H1 (cell line): ENCODE measurements around the gene TSPEAR. TPM values are rescaled to one million over a fixed set of nuclear protein-coding genes. Genes with fewer than 3 reads are reported as not detected.

ENCODE experiments used
- EGR1 ChIP-seq: IDR thresholded peaks from 2 replicates; pipeline ENCODE4 v1.6.1; 2011; ENCODE audit warnings: low read depth, low read length, borderline replicate concordance
- GABPA ChIP-seq: IDR thresholded peaks from 2 replicates; pipeline ENCODE4 v1.6.1; 2011; ENCODE audit warnings: mild to moderate bottlenecking, low read length, moderate library complexity, borderline replicate concordance; ENCODE audit not compliant: insufficient read depth
- KDM5A ChIP-seq: fragments of 200-600 bp; IDR thresholded peaks from 2 replicates; pipeline ENCODE4 v1.7.1; 2012; ENCODE audit warnings: mild to moderate bottlenecking, low read length, inconsistent platforms, mixed read lengths
- MAFK ChIP-seq: IDR thresholded peaks from 2 replicates; pipeline ENCODE4 v1.6.1; 2012; ENCODE audit warnings: low read depth, mild to moderate bottlenecking, improper control_type of control experiment, low read length
- PHF8 ChIP-seq: fragments of 200-600 bp; sonication (generic); conservative IDR thresholded peaks from 2 replicates; pipeline ENCODE4 v1.7.1; 2012; ENCODE audit warnings: low read depth, mild to moderate bottlenecking, inconsistent platforms, low read length, moderate library complexity
- POLR2A ChIP-seq, 2 experiments: IDR thresholded peaks; 1 replicate in 1 of 2; 2 replicates in 1 of 2; pipeline ENCODE4 v1.6.1; 2011; ENCODE audit warnings: low read depth in 2 of 2, low read length in 2 of 2, mild to moderate bottlenecking in 2 of 2; ENCODE audit errors: control extremely low read depth in 1 of 2
- SIN3A ChIP-seq, 2 experiments: IDR thresholded peaks in 1 of 2; conservative IDR thresholded peaks in 1 of 2; 2 replicates each; pipeline ENCODE4 v1.6.1; 2011 to 2012; ENCODE audit warnings: low read length in 2 of 2, improper control_type of control experiment in 1 of 2, low read depth in 1 of 2, mild to moderate bottlenecking in 1 of 2
- SP2 ChIP-seq: IDR thresholded peaks from 2 replicates; pipeline ENCODE4 v1.6.1; 2012; ENCODE audit warnings: mild to moderate bottlenecking, low read length, inconsistent platforms
- SUZ12 ChIP-seq: fragments of 200-600 bp; sonication (generic); IDR thresholded peaks from 2 replicates; pipeline ENCODE4 v1.6.1; 2012; ENCODE audit warnings: mild to moderate bottlenecking, inconsistent platforms, low read length, moderate library complexity, mixed read lengths
- TAF1 ChIP-seq: IDR thresholded peaks from 2 replicates; pipeline ENCODE4 v1.6.1; 2011; ENCODE audit warnings: mild to moderate bottlenecking, low read depth, low read length
- polyA plus RNA-seq, 7 experiments: library from polyadenylated mRNA; depleted of rRNA in 3 of 7; stranded (reverse) in 5 of 7; unstranded in 2 of 7; fragments of >200 nt in 5 of 7; fragments of 200-250 nt in 2 of 7; gene quantifications; 1 replicate in 5 of 7; 2 replicates in 1 of 7; 4 replicates in 1 of 7; pipeline versions ENCODE4 v1.2.1 to v1.2.3, GENCODE V29; 2011 to 2013; ENCODE audit warnings: missing spikeins in 2 of 7, mixed read lengths in 2 of 7
- total RNA-seq: library from RNA; stranded (reverse); fragmentation: NEBNext Ultra II Directional; extraction: Animal tissue kit (Norgen Biotek cat#: 25700); gene quantifications from 2 replicates; pipeline ENCODE4 v1.2.1, GENCODE V29; 2021
- TF ChIP-seq, protein P1 (sequence below): fragments of 300-600 bp; sonication (generic); IDR thresholded peaks from 2 replicates; pipeline ENCODE4 v1.7.1; 2012; ENCODE audit warnings: low read length, moderate library complexity, mild to moderate bottlenecking, inconsistent platforms; ENCODE audit not compliant: insufficient replicate concordance
- TF ChIP-seq, protein P2 (sequence below): IDR thresholded peaks from 2 replicates; pipeline ENCODE4 v1.6.1; 2011; ENCODE audit warnings: low read depth, mild to moderate bottlenecking, low read length; ENCODE audit not compliant: insufficient read depth

The TSPEAR gene
- total and polyA plus RNA-seq, 2 of the 8 experiments (the other 6 are each of a cell fraction or from before 2014, with no cell fraction given), result 0.58 to 0.89 TPM

DNA sequence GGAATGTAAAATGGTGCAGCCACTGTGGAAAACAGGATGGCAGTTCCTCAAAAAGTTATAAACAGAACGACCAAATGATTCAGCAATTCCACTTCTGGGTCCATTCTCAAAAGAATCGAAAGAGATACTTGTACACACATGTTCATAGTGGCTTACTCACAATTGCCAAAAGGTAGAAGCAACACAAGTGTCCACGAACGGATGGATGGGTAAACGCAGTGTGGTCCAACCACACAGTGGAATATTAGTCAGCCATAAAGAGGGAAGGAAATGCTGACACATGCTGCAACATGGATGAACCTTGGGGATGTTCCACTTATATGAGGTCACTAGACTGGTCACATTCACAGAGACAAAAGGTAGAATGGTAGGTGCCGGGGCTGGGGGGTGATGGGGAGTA lies 176.7 kb downstream of the TSPEAR start (continued):
- TF ChIP-seq, protein P1, sequence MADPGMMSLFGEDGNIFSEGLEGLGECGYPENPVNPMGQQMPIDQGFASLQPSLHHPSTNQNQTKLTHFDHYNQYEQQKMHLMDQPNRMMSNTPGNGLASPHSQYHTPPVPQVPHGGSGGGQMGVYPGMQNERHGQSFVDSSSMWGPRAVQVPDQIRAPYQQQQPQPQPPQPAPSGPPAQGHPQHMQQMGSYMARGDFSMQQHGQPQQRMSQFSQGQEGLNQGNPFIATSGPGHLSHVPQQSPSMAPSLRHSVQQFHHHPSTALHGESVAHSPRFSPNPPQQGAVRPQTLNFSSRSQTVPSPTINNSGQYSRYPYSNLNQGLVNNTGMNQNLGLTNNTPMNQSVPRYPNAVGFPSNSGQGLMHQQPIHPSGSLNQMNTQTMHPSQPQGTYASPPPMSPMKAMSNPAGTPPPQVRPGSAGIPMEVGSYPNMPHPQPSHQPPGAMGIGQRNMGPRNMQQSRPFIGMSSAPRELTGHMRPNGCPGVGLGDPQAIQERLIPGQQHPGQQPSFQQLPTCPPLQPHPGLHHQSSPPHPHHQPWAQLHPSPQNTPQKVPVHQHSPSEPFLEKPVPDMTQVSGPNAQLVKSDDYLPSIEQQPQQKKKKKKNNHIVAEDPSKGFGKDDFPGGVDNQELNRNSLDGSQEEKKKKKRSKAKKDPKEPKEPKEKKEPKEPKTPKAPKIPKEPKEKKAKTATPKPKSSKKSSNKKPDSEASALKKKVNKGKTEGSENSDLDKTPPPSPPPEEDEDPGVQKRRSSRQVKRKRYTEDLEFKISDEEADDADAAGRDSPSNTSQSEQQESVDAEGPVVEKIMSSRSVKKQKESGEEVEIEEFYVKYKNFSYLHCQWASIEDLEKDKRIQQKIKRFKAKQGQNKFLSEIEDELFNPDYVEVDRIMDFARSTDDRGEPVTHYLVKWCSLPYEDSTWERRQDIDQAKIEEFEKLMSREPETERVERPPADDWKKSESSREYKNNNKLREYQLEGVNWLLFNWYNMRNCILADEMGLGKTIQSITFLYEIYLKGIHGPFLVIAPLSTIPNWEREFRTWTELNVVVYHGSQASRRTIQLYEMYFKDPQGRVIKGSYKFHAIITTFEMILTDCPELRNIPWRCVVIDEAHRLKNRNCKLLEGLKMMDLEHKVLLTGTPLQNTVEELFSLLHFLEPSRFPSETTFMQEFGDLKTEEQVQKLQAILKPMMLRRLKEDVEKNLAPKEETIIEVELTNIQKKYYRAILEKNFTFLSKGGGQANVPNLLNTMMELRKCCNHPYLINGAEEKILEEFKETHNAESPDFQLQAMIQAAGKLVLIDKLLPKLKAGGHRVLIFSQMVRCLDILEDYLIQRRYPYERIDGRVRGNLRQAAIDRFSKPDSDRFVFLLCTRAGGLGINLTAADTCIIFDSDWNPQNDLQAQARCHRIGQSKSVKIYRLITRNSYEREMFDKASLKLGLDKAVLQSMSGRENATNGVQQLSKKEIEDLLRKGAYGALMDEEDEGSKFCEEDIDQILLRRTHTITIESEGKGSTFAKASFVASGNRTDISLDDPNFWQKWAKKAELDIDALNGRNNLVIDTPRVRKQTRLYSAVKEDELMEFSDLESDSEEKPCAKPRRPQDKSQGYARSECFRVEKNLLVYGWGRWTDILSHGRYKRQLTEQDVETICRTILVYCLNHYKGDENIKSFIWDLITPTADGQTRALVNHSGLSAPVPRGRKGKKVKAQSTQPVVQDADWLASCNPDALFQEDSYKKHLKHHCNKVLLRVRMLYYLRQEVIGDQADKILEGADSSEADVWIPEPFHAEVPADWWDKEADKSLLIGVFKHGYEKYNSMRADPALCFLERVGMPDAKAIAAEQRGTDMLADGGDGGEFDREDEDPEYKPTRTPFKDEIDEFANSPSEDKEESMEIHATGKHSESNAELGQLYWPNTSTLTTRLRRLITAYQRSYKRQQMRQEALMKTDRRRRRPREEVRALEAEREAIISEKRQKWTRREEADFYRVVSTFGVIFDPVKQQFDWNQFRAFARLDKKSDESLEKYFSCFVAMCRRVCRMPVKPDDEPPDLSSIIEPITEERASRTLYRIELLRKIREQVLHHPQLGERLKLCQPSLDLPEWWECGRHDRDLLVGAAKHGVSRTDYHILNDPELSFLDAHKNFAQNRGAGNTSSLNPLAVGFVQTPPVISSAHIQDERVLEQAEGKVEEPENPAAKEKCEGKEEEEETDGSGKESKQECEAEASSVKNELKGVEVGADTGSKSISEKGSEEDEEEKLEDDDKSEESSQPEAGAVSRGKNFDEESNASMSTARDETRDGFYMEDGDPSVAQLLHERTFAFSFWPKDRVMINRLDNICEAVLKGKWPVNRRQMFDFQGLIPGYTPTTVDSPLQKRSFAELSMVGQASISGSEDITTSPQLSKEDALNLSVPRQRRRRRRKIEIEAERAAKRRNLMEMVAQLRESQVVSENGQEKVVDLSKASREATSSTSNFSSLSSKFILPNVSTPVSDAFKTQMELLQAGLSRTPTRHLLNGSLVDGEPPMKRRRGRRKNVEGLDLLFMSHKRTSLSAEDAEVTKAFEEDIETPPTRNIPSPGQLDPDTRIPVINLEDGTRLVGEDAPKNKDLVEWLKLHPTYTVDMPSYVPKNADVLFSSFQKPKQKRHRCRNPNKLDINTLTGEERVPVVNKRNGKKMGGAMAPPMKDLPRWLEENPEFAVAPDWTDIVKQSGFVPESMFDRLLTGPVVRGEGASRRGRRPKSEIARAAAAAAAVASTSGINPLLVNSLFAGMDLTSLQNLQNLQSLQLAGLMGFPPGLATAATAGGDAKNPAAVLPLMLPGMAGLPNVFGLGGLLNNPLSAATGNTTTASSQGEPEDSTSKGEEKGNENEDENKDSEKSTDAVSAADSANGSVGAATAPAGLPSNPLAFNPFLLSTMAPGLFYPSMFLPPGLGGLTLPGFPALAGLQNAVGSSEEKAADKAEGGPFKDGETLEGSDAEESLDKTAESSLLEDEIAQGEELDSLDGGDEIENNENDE, result no peak
- TF ChIP-seq SP2, result no peak
- no peak for TF ChIP-seq PHF8
- no peak for TF ChIP-seq EGR1
- no peak for TF ChIP-seq TAF1
- no peak for TF ChIP-seq GABPA
- TF ChIP-seq MAFK, result no peak
- TF ChIP-seq, protein P2, sequence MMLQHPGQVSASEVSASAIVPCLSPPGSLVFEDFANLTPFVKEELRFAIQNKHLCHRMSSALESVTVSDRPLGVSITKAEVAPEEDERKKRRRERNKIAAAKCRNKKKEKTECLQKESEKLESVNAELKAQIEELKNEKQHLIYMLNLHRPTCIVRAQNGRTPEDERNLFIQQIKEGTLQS, result no peak
- no peak for TF ChIP-seq SUZ12
- no peak for TF ChIP-seq KDM5A
- no peak for TF ChIP-seq SIN3A (conservative IDR thresholded peaks at IDR 0.05 in 1 of 2, IDR thresholded peaks at IDR 0.05 in 1 of 2; ENCODE audit: low read depth in 1 of 2, low read length in 2 of 2)
- TF ChIP-seq POLR2A (IDR thresholded peaks at IDR 0.05; ENCODE audit: control extremely low read depth in 1 of 2, low read depth in 2 of 2, low read length in 2 of 2), result no peak
